SK-N-SH (cell line): Measurements from ENCODE around the gene COBL. TPM values are rescaled to one million over a fixed set of nuclear protein-coding genes. Genes with fewer than 3 reads are reported as not detected.

ENCODE experiments used
- CTCF ChIA-PET: fragments of 300-600, 350-600 bp; formaldehyde crosslinking; extraction: SDS; loops from one replicate; lab custom pipeline; 2021; lab: Yijun Ruan, JAX
- POLR2A ChIA-PET: fragments of 350-600 bp; sonication (Branson Sonifier 250); formaldehyde crosslinking; extraction: SDS; loops from one replicate; lab custom pipeline; 2020; ENCODE audit warnings: antibody characterized with exemption, inconsistent platforms; lab: Yijun Ruan, JAX
- DNase-seq: peaks from one replicate; pipeline ENCODE4 v3.0.0; 2012
- H2AFZ ChIP-seq: fragments of 200-600 bp; sonication (generic); 2 replicates; pipeline ENCODE4 v1.8.1; 2016; ENCODE audit warnings: antibody characterized with exemption, mild to moderate bottlenecking, low read depth
- H3F3A ChIP-seq: fragments of 200-600 bp; sonication (generic); replicated peaks from 2 replicates; pipeline ENCODE3; 2016; ENCODE audit warnings: antibody characterized with exemption, mild to moderate bottlenecking; ENCODE audit not compliant: insufficient read depth
- H3K27ac ChIP-seq, 2 experiments: fragments of 200-500 bp in 1 of 2; fragments of 200-600 bp in 1 of 2; sonication (Bioruptor generic) in 1 of 2; sonication (generic), shearing (Covaris generic) in 1 of 2; 2 replicates each; pipeline versions ENCODE4 v1.5.1 to v1.6.1; 2014 to 2016; ENCODE audit warnings: low read depth in 2 of 2, inconsistent platforms in 1 of 2, low read length in 1 of 2, mild to moderate bottlenecking in 1 of 2, mixed read lengths in 1 of 2
- H3K27me3 ChIP-seq: fragments of 200-600 bp; sonication (generic), shearing (Covaris generic); 2 replicates; pipeline ENCODE4 v1.6.1; 2016; ENCODE audit warnings: mixed run types; ENCODE audit not compliant: insufficient read depth
- H3K36me3 ChIP-seq, 2 experiments: fragments of 200-500 bp in 1 of 2; fragments of 200-600 bp in 1 of 2; sonication (Bioruptor generic) in 1 of 2; sonication (generic) in 1 of 2; replicated peaks in 1 of 2; 2 replicates each; pipeline versions ENCODE3 to v1.5.1; 2014 to 2016; ENCODE audit warnings: low read length in 1 of 2, mild to moderate bottlenecking in 1 of 2; ENCODE audit not compliant: insufficient read depth in 2 of 2, control insufficient read depth in 1 of 2
- H3K4me1 ChIP-seq, 2 experiments: fragments of 200-500 bp in 1 of 2; fragments of 200-600 bp in 1 of 2; sonication (Bioruptor generic) in 1 of 2; sonication (generic), shearing (Covaris generic) in 1 of 2; 2 replicates each; pipeline versions ENCODE4 v1.5.1 to v1.6.1; 2014 to 2016; ENCODE audit warnings: low read depth in 1 of 2, low read length in 1 of 2, mixed run types in 1 of 2; ENCODE audit not compliant: insufficient read depth in 2 of 2, control insufficient read depth in 1 of 2
- H3K4me2 ChIP-seq: fragments of 200-600 bp; sonication (generic), shearing (Covaris generic); 2 replicates; pipeline ENCODE4 v1.6.1; 2017; ENCODE audit warnings: mixed run types
- H3K4me3 ChIP-seq, 2 experiments: fragments of 200-500 bp in 1 of 2; fragments of 200-600 bp in 1 of 2; sonication (Bioruptor generic) in 1 of 2; sonication (generic), shearing (Covaris generic) in 1 of 2; 2 replicates each; pipeline versions ENCODE4 v1.5.1 to v1.8.1; 2014 to 2016; ENCODE audit warnings: low read depth in 2 of 2, inconsistent platforms in 1 of 2, low read length in 1 of 2, mild to moderate bottlenecking in 1 of 2, mixed read lengths in 1 of 2, moderate library complexity in 1 of 2
- H3K79me2 ChIP-seq: fragments of 200-600 bp; sonication (generic); 2 replicates; pipeline ENCODE4 v1.8.1; 2017; ENCODE audit warnings: mild to moderate bottlenecking; ENCODE audit not compliant: insufficient read depth
- H3K9ac ChIP-seq: fragments of 200-600 bp; sonication (generic); 2 replicates; pipeline ENCODE4 v1.6.1; 2017; ENCODE audit warnings: mixed run types
- H3K9me2 ChIP-seq: fragments of 200-600 bp; sonication (generic); 2 replicates; pipeline ENCODE4 v1.6.1; 2017; ENCODE audit warnings: mixed run types
- H3K9me3 ChIP-seq: fragments of 200-600 bp; sonication (generic); 2 replicates; pipeline ENCODE4 v1.6.1; 2017; ENCODE audit warnings: mixed run types, mild to moderate bottlenecking, moderate library complexity
- H4K20me1 ChIP-seq: fragments of 200-600 bp; sonication (generic); 2 replicates; pipeline ENCODE4 v1.6.1; 2017; ENCODE audit warnings: mild to moderate bottlenecking, mixed run types; ENCODE audit not compliant: insufficient read depth
- CHD2 ChIP-seq: fragments of 150-350 bp; IDR thresholded peaks from 2 replicates; pipeline ENCODE4 v1.6.1; 2018; ENCODE audit warnings: low read length; ENCODE audit not compliant: partially characterized antibody
- FOSL2 ChIP-seq: IDR thresholded peaks from 2 replicates; pipeline ENCODE4 v1.4.0; 2012; ENCODE audit warnings: low read depth, mild to moderate bottlenecking, moderate library complexity, borderline replicate concordance
- MEF2A ChIP-seq: IDR thresholded peaks from 2 replicates; pipeline ENCODE4 v1.4.0; 2012; ENCODE audit warnings: low read depth, borderline replicate concordance
- NRF1 ChIP-seq: IDR thresholded peaks from 2 replicates; pipeline ENCODE4 v1.6.1; 2012; ENCODE audit warnings: low read depth, mild to moderate bottlenecking, low read length
- RAD21 ChIP-seq: IDR thresholded peaks from 2 replicates; pipeline ENCODE4 v1.6.1; 2012; ENCODE audit warnings: mild to moderate bottlenecking, low read length
- RCOR1 ChIP-seq: fragments of 150-350 bp; IDR thresholded peaks from 2 replicates; pipeline ENCODE4 v1.6.1; 2017; ENCODE audit warnings: antibody characterized with exemption, low read length
- RFX5 ChIP-seq: IDR thresholded peaks from 2 replicates; pipeline ENCODE4 v1.6.1; 2012; ENCODE audit warnings: mild to moderate bottlenecking, improper control_type of control experiment, low read length
- SIN3A ChIP-seq: IDR thresholded peaks from 2 replicates; pipeline ENCODE4 v1.6.1; 2012; ENCODE audit warnings: low read depth, mild to moderate bottlenecking, low read length, moderate library complexity, borderline replicate concordance
- SMC3 ChIP-seq: IDR thresholded peaks from 2 replicates; pipeline ENCODE4 v1.6.1; 2012; ENCODE audit warnings: low read depth, low read length, improper control_type of control experiment
- TAF1 ChIP-seq: IDR thresholded peaks from 2 replicates; pipeline ENCODE4 v1.6.1; 2012; ENCODE audit warnings: low read depth, mild to moderate bottlenecking, low read length, moderate library complexity, borderline replicate concordance
- YY1 ChIP-seq: IDR thresholded peaks from 2 replicates; pipeline ENCODE4 v1.4.0; 2012; ENCODE audit warnings: low read depth, mild to moderate bottlenecking
- whole genome bisulfite sequencing: methylation state at CpG from one replicate; pipeline ENCODE4 v1.1.6; 2017; ENCODE audit warnings: low lambda C conversion rate; 5-methylcytosine and 5-hydroxymethylcytosine counted together
- polyA plus RNA-seq, 3 experiments: library from polyadenylated mRNA; depleted of rRNA; stranded (reverse); fragments of >200 nt; gene quantifications; 2 replicates each; pipeline ENCODE4 v1.2.3, GENCODE V29; 2012
- TF ChIP-seq, protein P1 (sequence below): fragments of 200-600 bp; sonication (generic); IDR thresholded peaks from 2 replicates; pipeline ENCODE4 v1.6.1; 2017; ENCODE audit warnings: antibody characterized with exemption, mild to moderate bottlenecking, moderate library complexity
- TF ChIP-seq, protein P2 (sequence below): IDR thresholded peaks from 2 replicates; pipeline ENCODE4 v1.4.0; 2012; ENCODE audit warnings: low read depth, borderline replicate concordance

The COBL gene
- polyA plus RNA-seq, 1 of the 3 experiments (the other 2 are of a cell fraction) = under 0.01 TPM

DNA sequence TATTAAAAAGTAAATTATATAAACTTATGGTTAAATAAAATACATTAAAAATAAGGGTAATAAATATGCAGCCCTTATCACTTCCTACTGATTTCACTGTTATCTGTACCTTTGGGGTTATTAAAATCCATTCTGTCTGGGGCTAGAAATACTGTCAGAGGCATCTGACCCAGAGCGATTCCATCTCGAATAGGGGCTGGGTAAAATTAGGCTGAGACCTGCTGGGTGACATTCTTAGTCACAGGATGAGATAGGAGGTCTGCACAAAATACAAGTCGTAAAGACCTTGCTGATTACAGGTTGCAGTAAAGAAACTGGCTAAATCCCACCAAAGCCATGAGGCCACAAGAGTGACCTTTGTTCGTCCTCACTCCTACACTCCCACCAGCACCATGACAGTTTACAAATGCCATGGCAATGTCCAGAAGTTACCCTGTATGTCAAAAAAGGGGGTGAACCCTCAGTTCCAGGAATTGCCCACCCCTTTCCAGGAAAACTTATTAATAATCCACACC lies 77.6 kb downstream of the COBL start:
- H4K20me1 ChIP-seq = no peaks in the 10 kb centered on the region
- no peak overlapping the region for H3K9ac ChIP-seq
- WGBS = 23% methylated on average over 4 of the region's 4 CpGs
- no peak overlapping the region for H3K4me2 ChIP-seq
- H3K27me3 ChIP-seq = no peaks in the 10 kb centered on the region
- ChIA-PET CTCF (no interaction called here), POLR2A (no interaction called here)
- H3K9me2 ChIP-seq = no peaks in the 10 kb centered on the region
- H3F3A ChIP-seq = no peaks in the 10 kb centered on the region
- H3K4me3 ChIP-seq = no peak overlapping the region
- H3K4me1 ChIP-seq = no peaks in the 10 kb centered on the region
- no peak for DNase-seq
- no peak overlapping the region for H3K27ac ChIP-seq
- H3K36me3 ChIP-seq = no peaks in the 10 kb centered on the region
- TF ChIP-seq MEF2A = no peak
- TF ChIP-seq, protein P1, sequence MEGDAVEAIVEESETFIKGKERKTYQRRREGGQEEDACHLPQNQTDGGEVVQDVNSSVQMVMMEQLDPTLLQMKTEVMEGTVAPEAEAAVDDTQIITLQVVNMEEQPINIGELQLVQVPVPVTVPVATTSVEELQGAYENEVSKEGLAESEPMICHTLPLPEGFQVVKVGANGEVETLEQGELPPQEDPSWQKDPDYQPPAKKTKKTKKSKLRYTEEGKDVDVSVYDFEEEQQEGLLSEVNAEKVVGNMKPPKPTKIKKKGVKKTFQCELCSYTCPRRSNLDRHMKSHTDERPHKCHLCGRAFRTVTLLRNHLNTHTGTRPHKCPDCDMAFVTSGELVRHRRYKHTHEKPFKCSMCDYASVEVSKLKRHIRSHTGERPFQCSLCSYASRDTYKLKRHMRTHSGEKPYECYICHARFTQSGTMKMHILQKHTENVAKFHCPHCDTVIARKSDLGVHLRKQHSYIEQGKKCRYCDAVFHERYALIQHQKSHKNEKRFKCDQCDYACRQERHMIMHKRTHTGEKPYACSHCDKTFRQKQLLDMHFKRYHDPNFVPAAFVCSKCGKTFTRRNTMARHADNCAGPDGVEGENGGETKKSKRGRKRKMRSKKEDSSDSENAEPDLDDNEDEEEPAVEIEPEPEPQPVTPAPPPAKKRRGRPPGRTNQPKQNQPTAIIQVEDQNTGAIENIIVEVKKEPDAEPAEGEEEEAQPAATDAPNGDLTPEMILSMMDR = no peak
- no peak for TF ChIP-seq YY1
- no peak for TF ChIP-seq NRF1
- no peak for TF ChIP-seq RCOR1
- TF ChIP-seq RFX5 = no peak
- TF ChIP-seq CHD2 = no peak
- H2AFZ ChIP-seq = no peak overlapping the region
- H3K9me3 ChIP-seq = no peaks in the 10 kb centered on the region
- no peaks in the 10 kb centered on the region for H3K79me2 ChIP-seq

DNA sequence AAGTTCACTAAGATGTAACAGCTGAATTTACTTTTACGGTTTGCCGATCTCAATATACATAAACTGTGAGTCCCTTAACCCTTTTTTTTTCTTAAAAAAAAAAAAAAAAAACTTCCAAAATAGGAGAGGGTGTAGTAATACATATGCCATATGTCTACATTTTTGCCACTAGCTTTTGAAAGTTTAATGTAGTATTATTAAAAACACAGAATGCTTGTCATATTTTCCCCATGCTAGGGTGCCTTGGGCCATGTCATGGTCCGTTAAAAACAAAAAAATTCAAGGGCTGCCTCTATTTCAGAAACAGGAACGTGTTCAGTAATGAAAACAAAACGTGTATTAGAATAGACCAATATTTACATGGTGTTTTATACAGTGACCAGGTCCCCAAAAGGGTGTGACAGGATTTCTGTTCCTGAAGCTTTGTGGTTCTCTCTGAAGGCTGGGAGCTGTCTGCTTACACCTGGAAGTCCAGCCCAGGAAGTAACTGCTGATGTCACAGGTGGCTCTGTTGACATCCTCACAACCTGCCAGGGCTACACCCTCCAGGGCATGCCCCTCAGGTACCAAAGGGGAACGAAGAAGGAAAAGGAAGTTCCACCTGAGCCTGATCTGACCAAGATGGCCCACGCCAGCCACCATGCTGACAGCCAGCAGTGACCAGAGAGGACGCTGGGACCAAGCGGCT lies 79.0 kb downstream of the COBL start:
- ChIA-PET CTCF (interaction anchor here (1.1 kb wide), 2 partner anchors 77 to 88 kb away, joined by 3 to 5 read pairs; no protein-coding TSS in a partner anchor), POLR2A (no interaction called here)
- Histone ChIP-seq H3F3A (no peaks in the 10 kb centered on the region), H2AFZ (no peak overlapping the region), H3K9ac (no peak overlapping the region), H3K4me1 (no peaks in the 10 kb centered on the region), H3K9me3 (no peaks in the 10 kb centered on the region), H3K27ac (no peak overlapping the region), H3K27me3 (no peaks in the 10 kb centered on the region), H4K20me1 (no peaks in the 10 kb centered on the region), H3K4me2 (no peak overlapping the region), H3K4me3 (no peak overlapping the region), H3K36me3 (no peaks in the 10 kb centered on the region), H3K9me2 (no peaks in the 10 kb centered on the region), H3K79me2 (no peaks in the 10 kb centered on the region)
- DNase-seq = no peak
- WGBS = 38% methylated on average over 9 of the region's 9 CpGs
- TF ChIP-seq SMC3 = no peak
- TF ChIP-seq TAF1 = no peak
- TF ChIP-seq MEF2A = no peak
- TF ChIP-seq, protein P2, sequence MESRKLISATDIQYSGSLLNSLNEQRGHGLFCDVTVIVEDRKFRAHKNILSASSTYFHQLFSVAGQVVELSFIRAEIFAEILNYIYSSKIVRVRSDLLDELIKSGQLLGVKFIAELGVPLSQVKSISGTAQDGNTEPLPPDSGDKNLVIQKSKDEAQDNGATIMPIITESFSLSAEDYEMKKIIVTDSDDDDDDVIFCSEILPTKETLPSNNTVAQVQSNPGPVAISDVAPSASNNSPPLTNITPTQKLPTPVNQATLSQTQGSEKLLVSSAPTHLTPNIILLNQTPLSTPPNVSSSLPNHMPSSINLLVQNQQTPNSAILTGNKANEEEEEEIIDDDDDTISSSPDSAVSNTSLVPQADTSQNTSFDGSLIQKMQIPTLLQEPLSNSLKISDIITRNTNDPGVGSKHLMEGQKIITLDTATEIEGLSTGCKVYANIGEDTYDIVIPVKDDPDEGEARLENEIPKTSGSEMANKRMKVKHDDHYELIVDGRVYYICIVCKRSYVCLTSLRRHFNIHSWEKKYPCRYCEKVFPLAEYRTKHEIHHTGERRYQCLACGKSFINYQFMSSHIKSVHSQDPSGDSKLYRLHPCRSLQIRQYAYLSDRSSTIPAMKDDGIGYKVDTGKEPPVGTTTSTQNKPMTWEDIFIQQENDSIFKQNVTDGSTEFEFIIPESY = no peak
- TF ChIP-seq YY1 = no peak
- no peak for TF ChIP-seq RAD21
- TF ChIP-seq SIN3A = no peak
- TF ChIP-seq FOSL2 = no peak
